ENCODE measurements around the gene DMXL2. TPM values are rescaled to one million over a fixed set of nuclear protein-coding genes. Genes with fewer than 3 reads are reported as not detected.

The DMXL2 gene, protein sequence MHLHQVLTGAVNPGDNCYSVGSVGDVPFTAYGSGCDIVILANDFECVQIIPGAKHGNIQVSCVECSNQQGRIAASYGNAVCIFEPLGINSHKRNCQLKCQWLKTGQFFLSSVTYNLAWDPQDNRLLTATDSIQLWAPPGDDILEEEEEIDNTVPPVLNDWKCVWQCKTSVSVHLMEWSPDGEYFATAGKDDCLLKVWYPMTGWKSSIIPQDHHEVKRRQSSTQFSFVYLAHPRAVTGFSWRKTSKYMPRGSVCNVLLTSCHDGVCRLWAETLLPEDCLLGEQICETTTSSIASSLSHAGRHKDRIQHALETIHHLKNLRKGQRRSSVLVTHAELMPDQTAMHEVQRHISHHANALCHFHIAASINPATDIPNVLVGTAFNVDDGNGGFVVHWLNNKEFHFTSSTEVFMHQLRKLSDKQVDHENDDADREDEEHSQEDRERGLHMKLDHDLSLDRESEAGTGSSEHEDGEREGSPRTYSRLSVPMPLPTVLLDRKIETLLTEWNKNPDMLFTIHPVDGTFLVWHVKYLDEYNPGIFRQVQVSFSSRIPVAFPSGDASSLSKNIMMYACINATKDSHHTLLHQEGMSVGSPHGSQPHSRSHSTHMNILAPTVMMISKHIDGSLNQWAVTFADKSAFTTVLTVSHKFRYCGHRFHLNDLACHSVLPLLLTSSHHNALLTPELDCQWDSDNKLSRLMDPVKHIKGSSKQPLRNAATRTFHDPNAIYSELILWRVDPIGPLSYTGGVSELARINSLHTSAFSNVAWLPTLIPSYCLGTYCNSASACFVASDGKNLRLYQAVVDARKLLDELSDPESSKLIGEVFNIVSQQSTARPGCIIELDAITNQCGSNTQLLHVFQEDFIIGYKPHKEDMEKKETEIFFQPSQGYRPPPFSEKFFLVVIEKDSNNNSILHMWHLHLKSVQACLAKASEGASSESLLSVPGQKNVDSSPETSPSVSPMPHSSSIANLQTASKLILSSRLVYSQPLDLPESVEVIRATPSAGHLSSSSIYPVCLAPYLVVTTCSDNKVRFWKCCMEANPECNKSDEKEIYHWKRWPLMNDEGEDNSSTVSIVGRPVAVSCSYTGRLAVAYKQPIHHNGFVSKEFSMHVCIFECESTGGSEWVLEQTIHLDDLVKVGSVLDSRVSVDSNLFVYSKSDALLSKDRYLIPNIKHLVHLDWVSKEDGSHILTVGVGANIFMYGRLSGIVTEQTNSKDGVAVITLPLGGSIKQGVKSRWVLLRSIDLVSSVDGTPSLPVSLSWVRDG (N-terminal part only)
- total RNA-seq (10 to 100 TPM in 2 of 5 experiments, 1 to 10 TPM in 3; 6.4 to 58.3 (median 7.2) TPM), polyA plus RNA-seq (1 to 10 TPM; 1.1 to 2.2 TPM), total RNA-seq (25.7 reads per million, percentile 56 among the genes with 10 or more reads in this experiment)

DNA sequence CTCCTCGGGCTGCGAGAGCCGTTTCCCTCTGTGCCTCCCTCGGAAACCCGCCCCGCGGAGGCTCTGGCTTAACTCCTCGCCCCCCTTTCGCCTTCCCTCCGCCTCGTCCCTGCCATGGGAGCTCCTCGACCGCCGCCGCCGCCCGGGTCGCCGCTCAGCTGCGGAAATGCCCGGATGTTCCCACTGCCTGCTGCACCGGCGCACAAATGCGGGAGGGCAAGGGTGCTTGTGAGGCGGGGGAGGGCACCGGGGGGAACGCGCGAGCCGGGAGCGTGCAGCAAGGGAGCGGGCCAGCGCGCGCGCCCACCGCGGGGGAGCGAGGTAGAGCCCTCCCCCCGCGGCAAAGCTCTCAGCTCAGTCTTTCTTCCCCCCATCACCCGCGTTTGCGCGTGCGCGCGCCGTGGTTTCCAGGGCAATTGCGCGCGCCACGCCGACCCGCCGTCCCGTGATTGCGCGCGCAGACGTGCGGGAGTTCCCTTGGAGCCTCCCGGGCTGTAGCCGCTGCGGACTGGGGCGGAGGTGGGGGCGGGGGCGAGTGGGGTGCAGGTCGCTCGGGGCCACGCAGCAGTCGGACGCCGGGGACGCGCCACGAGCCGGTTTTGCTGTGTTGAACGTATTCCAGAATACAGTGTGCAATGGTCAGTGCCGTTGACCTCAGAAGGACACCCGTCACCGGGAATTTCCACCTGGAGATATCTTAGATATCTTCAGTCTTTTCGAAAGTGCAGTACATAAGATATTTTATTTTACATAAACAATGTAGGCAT is at the start of gene DMXL2:
Gene DMXL2, minus strand, starts transcription at position 168 of the 767 bp plus-strand sequence. CDS start 226 bp downstream, outside the sequence.
- Mint-ChIP-seq H3K36me3 (no peaks in the 10 kb centered on the region), H3K4me1 (peaks cover 14 to 29% (median 19%) of the 10 kb centered on the region in 7 donors), H3K4me3 (peak within 1 kb of the TSS; percentile 79 to 92 (median 88)), H3K27me3 (peaks cover 8 to 56% (median 10%) of the 10 kb centered on the region in 5 donors), H3K9me3 (no peaks in the 10 kb centered on the region), H3K27ac (peak within 1 kb of the TSS; percentile 26 to 89 (median 68))
- no peaks in the 10 kb centered on the region for H3K27me3 ChIP-seq (ENCODE audit: control insufficient read depth in 2 of 2, insufficient read depth in 2 of 2, low read length in 2 of 2)
- peak; percentile 44 to 75 (median 72) for DNase-seq
- ChIA-PET POLR2A (interaction anchor here (0.5 kb wide), 1 partner anchor 20 kb away, joined by 3 read pairs; no protein-coding TSS in a partner anchor), CTCF (interaction anchor here (0.6 to 1.3 kb wide), 2 partner anchors 153 to 231 kb away, joined by 3 to 7 read pairs; no protein-coding TSS in a partner anchor)
- H3K36me3 ChIP-seq (ENCODE audit: control insufficient read depth in 2 of 3, insufficient read depth in 3 of 3, low read length in 3 of 3): peaks cover 0 to 9% (median 0%) of the 10 kb centered on the region in 3 experiments
- H3K9me3 ChIP-seq (ENCODE audit: control insufficient read depth in 2 of 3, low read length in 3 of 3): no peaks in the 10 kb centered on the region
- ATAC-seq: peak; percentile 76
- peaks cover 0 to 3% of the 10 kb centered on the region in 2 donors for H3K4me1 ChIP-seq (ENCODE audit: control insufficient read depth in 2 of 2, insufficient read depth in 2 of 2, low read length in 2 of 2)
- peak within 1 kb of the TSS; percentile 58 for H3K4me3 ChIP-seq (ENCODE audit: low read length)
- intact Hi-C loops (cut with micrococcal nuclease): loop anchor here in 1 of 2 donors (10.0 kb wide), 1 partner anchor 112 kb away; the partner anchor contains the start of gene LYSMD2
- peak within 1 kb of the TSS; percentile 55 for H3K27ac ChIP-seq (ENCODE audit: low read depth, low read length)

DNA sequence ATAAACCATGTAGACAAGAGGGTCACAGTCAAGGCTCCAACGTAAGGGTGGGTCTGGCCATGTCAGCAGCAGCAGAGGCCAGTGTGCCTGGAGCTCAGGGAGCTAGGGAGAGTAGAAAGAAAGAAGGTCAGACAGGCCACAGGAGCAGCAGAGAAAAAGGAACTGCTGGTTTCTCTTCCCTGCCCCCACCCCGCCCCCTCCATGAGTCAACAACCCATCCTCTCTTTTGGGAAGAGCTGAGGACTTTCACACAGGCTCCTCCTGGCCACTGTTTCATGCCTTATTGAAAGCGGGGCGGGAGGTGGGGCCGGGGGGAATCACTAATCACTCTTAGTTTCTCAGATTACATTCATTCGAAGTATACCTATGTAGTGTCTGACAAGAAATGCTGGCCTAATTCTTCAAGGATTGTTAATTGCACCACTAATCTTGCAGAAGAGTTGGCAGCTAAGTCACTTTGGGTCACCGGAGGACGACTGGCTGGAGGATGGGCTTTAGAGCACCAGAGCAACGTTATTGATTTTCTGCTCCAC is 49.6 kb upstream of the DMXL2 start:
- ATAC-seq: peak; percentile 53
- CTCF ChIA-PET: interaction anchor here (0.7 kb wide), 1 partner anchor 104 kb away, joined by 3 read pairs; no protein-coding TSS in a partner anchor
- Mint-ChIP-seq H3K27ac (no peak overlapping the region), H3K4me3 (peak overlapping the region in 1 of 10 donors; percentile 38), H3K4me1 (peaks cover 0 to 3% (median 0%) of the 10 kb centered on the region in 7 donors), H3K27me3 (peaks cover 8 to 29% (median 20%) of the 10 kb centered on the region in 5 donors), H3K9me3 (peaks cover 0 to 5% (median 0%) of the 10 kb centered on the region in 11 donors), H3K36me3 (peaks cover 0 to 3% (median 0%) of the 10 kb centered on the region in 5 donors)
- H3K4me1 ChIP-seq (ENCODE audit: control insufficient read depth in 2 of 2, insufficient read depth in 2 of 2, low read length in 2 of 2): no peaks in the 10 kb centered on the region
- H3K36me3 ChIP-seq (ENCODE audit: control insufficient read depth in 2 of 3, insufficient read depth in 3 of 3, low read length in 3 of 3): no peaks in the 10 kb centered on the region
- H3K9me3 ChIP-seq (ENCODE audit: control insufficient read depth in 2 of 3, low read length in 3 of 3): no peaks in the 10 kb centered on the region
- no peak overlapping the region for H3K4me3 ChIP-seq (ENCODE audit: low read length)
- POLR2A ChIA-PET: no interaction called here
- H3K27me3 ChIP-seq (ENCODE audit: control insufficient read depth in 2 of 2, insufficient read depth in 2 of 2, low read length in 2 of 2): no peaks in the 10 kb centered on the region
- intact Hi-C loops (cut with micrococcal nuclease): no loop called here
- H3K27ac ChIP-seq (ENCODE audit: low read depth, low read length): no peak overlapping the region
- DNase-seq: no peak

DNA sequence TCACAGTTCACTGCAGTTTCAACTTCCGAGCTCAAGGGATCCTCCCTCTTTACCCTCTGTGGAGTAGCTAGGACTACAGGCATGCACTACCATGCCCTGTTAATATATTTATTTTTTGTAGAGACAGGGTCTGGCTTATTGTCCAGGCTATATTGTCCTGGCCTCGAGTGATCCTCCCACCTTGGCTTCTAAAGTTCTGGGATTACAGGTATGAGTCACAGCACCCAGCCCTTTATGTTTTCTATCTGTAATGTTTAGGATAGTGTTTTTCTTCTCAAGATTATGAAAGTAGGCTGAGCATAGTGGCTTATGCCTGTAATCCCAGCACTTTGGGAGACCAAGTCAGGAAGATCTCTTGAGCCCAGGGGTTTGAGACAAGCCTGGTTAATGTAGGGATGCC is 46.8 kb upstream of the DMXL2 start:
- H3K36me3 ChIP-seq (ENCODE audit: control insufficient read depth in 2 of 3, insufficient read depth in 3 of 3, low read length in 3 of 3): no peaks in the 10 kb centered on the region
- Mint-ChIP-seq H3K27ac (no peak overlapping the region), H3K27me3 (peaks cover 8 to 29% (median 27%) of the 10 kb centered on the region in 5 donors), H3K4me3 (no peak overlapping the region), H3K36me3 (peaks cover 0 to 3% (median 0%) of the 10 kb centered on the region in 5 donors), H3K9me3 (peaks cover 0 to 5% (median 0%) of the 10 kb centered on the region in 11 donors), H3K4me1 (peaks cover 0 to 3% (median 0%) of the 10 kb centered on the region in 7 donors)
- H3K27ac ChIP-seq (ENCODE audit: low read depth, low read length): no peak overlapping the region
- intact Hi-C loops (cut with micrococcal nuclease): no loop called here
- no peak overlapping the region for H3K4me3 ChIP-seq (ENCODE audit: low read length)
- no peak for ATAC-seq
- no peaks in the 10 kb centered on the region for H3K9me3 ChIP-seq (ENCODE audit: control insufficient read depth in 2 of 3, low read length in 3 of 3)
- POLR2A ChIA-PET: no interaction called here
- CTCF ChIA-PET: no interaction called here
- DNase-seq: no peak
- no peaks in the 10 kb centered on the region for H3K27me3 ChIP-seq (ENCODE audit: control insufficient read depth in 2 of 2, insufficient read depth in 2 of 2, low read length in 2 of 2)
- no peaks in the 10 kb centered on the region for H3K4me1 ChIP-seq (ENCODE audit: control insufficient read depth in 2 of 2, insufficient read depth in 2 of 2, low read length in 2 of 2)

DNA sequence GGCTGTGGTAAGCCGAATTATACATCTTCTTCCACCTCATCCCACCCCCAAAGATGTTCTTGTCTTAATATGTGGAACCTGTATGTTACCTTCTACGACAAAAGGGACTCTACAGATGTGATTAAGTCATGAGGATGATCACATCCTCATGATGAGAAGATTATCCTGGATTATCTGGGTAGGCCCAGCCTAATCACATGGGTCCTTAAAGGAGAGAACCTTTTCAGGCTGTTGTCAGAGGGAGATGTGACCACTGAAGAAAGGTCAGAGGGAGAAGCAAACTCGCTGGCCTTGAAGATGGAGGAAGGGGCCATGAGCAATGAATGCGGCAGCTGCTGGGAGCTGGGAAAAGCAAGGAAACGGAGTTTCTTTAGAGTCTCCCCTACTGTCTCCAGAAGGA is 45.9 kb upstream of the DMXL2 start:
- Mint-ChIP-seq H3K4me3 (no peak overlapping the region), H3K9me3 (peaks cover 0 to 5% (median 0%) of the 10 kb centered on the region in 11 donors), H3K27me3 (peaks cover 8 to 29% (median 25%) of the 10 kb centered on the region in 5 donors), H3K4me1 (peaks cover 0 to 3% (median 0%) of the 10 kb centered on the region in 7 donors), H3K27ac (no peak overlapping the region), H3K36me3 (peaks cover 0 to 3% (median 0%) of the 10 kb centered on the region in 5 donors)
- intact Hi-C loops (cut with micrococcal nuclease): no loop called here
- CTCF ChIA-PET: no interaction called here
- POLR2A ChIA-PET: no interaction called here
- Histone ChIP-seq H3K36me3 (ENCODE audit: control insufficient read depth in 2 of 3, insufficient read depth in 3 of 3, low read length in 3 of 3) (no peaks in the 10 kb centered on the region), H3K9me3 (ENCODE audit: control insufficient read depth in 2 of 3, low read length in 3 of 3) (no peaks in the 10 kb centered on the region), H3K4me1 (ENCODE audit: control insufficient read depth in 2 of 2, insufficient read depth in 2 of 2, low read length in 2 of 2) (no peaks in the 10 kb centered on the region), H3K27me3 (ENCODE audit: control insufficient read depth in 2 of 2, insufficient read depth in 2 of 2, low read length in 2 of 2) (no peaks in the 10 kb centered on the region), H3K4me3 (ENCODE audit: low read length) (no peak overlapping the region), H3K27ac (ENCODE audit: low read depth, low read length) (no peak overlapping the region)
- no peak for DNase-seq
- ATAC-seq: no peak

DNA sequence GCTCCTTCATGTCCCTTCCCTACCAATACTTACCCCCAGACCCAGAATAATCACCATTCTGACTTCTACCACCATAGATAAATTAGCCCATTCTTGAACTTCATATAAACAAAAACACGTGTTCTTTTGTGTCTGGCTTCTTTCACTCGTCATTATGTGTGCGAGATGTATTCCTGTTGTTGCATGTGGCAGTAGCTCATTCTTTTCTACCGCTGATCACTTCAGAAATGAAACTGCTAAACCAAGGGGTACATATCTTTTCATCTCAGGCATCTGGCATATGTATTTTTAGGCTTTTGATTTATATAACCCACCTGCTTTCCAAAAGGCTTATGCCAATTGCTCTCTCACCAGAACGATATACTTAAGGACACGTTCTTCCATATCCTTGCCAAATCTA is 44.9 kb upstream of the DMXL2 start:
- no peaks in the 10 kb centered on the region for H3K27me3 ChIP-seq (ENCODE audit: control insufficient read depth in 2 of 2, insufficient read depth in 2 of 2, low read length in 2 of 2)
- no peaks in the 10 kb centered on the region for H3K9me3 ChIP-seq (ENCODE audit: control insufficient read depth in 2 of 3, low read length in 3 of 3)
- ChIA-PET CTCF (no interaction called here), POLR2A (no interaction called here)
- Mint-ChIP-seq H3K9me3 (peaks cover 0 to 2% (median 0%) of the 10 kb centered on the region in 11 donors), H3K4me3 (no peak overlapping the region), H3K36me3 (peaks cover 0 to 3% (median 0%) of the 10 kb centered on the region in 5 donors), H3K27ac (no peak overlapping the region), H3K27me3 (peaks cover 6 to 26% (median 24%) of the 10 kb centered on the region in 5 donors), H3K4me1 (peaks cover 0 to 3% (median 0%) of the 10 kb centered on the region in 7 donors)
- ATAC-seq: no peak
- no peaks in the 10 kb centered on the region for H3K36me3 ChIP-seq (ENCODE audit: control insufficient read depth in 2 of 3, insufficient read depth in 3 of 3, low read length in 3 of 3)
- no peak overlapping the region for H3K4me3 ChIP-seq (ENCODE audit: low read length)
- intact Hi-C loops (cut with micrococcal nuclease): no loop called here
- no peak overlapping the region for H3K27ac ChIP-seq (ENCODE audit: low read depth, low read length)
- no peaks in the 10 kb centered on the region for H3K4me1 ChIP-seq (ENCODE audit: control insufficient read depth in 2 of 2, insufficient read depth in 2 of 2, low read length in 2 of 2)
- DNase-seq: no peak

Measured in naive thymus-derived CD4-positive, alpha-beta T cell (primary cell).